Chondrocyte (in vitro differentiated cells): Measurements from ENCODE around the gene LMOD3. TPM values are rescaled to one million over a fixed set of nuclear protein-coding genes. Genes with fewer than 3 reads are reported as not detected.

ENCODE experiments used
- DNase-seq: peaks from one replicate; pipeline ENCODE4 v3.0.0; 2021; ENCODE audit warnings: mixed read lengths, low spot score
- H3K27ac Mint-ChIP-seq: one replicate; pipeline ENCODE4 v1.8.0; 2021; ENCODE audit warnings: mild to moderate bottlenecking, moderate library complexity, mixed read lengths; ENCODE audit not compliant: unreplicated experiment
- H3K27me3 Mint-ChIP-seq: 2 replicates; pipeline ENCODE4 v1.8.0; 2021; ENCODE audit warnings: low read depth, mixed read lengths
- H3K36me3 Mint-ChIP-seq: 2 replicates; pipeline ENCODE4 v1.8.0; 2021; ENCODE audit warnings: low read depth, mixed read lengths
- H3K4me1 Mint-ChIP-seq: 2 replicates; pipeline ENCODE4 v1.8.0; 2021; ENCODE audit warnings: low read depth, mild to moderate bottlenecking, mixed read lengths
- H3K4me3 Mint-ChIP-seq: one replicate; pipeline ENCODE4 v1.8.0; 2021; ENCODE audit warnings: mild to moderate bottlenecking, moderate library complexity, mixed read lengths; ENCODE audit not compliant: unreplicated experiment
- H3K9me3 Mint-ChIP-seq: 2 replicates; pipeline ENCODE4 v1.8.0; 2021; ENCODE audit warnings: low read depth, mixed read lengths
- long read RNA-seq: library from polyadenylated mRNA; stranded (forward); transcript quantifications from one replicate; pipeline ENCODE4 v2.0.0, GENCODE V29; 2021
- total RNA-seq: library from RNA; stranded (reverse); gene quantifications from 3 replicates; pipeline ENCODE4 v1.2.1, GENCODE V29; 2021
- TF ChIP-seq, protein P1 (sequence below): fragments of 200-600 bp; sonication (generic); IDR thresholded peaks from 2 replicates; pipeline ENCODE4 v1.5.0; 2021; ENCODE audit warnings: antibody characterized with exemption, mild to moderate bottlenecking, moderate library complexity

The LMOD3 gene
- total RNA-seq: not detected in 3 replicates
- long read RNA-seq, partial matches to known transcripts: 1 of 1 reads
- long read RNA-seq, other reads (novel, unspliced or antisense): 0 of 1 reads

DNA sequence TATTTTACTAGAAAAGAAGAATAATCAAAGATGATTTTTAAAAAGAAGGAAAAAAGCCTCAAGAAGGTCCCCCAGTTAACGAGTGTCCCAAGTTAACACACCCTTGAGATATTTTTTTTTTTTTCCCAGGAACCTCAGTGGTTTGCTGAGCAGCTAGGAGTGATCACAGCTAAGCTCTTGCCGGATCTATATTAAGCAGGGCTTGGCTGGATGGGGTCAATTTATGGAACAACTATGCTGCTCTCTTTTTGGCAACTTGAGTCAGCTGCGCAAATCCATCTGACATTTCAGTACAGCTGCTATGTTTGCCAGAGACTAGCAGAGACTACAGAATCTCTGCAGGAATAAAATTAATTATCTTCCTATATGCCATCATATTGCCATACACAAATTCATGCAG is at the start of gene LMOD3:
Gene LMOD3 (minus strand): TSS at position 193 of the 400 bp plus-strand sequence. CDS start 209 bp downstream, outside the sequence.
- Mint-ChIP-seq H3K4me1 (peaks cover 5% of the 10 kb centered on the region), H3K27me3 (no peaks in the 10 kb centered on the region), H3K4me3 (peak within 1 kb of the TSS; percentile 15), H3K9me3 (no peaks in the 10 kb centered on the region), H3K36me3 (no peaks in the 10 kb centered on the region), H3K27ac (no peak within 1 kb of the TSS)
- no peak for DNase-seq
- TF ChIP-seq, protein P1, sequence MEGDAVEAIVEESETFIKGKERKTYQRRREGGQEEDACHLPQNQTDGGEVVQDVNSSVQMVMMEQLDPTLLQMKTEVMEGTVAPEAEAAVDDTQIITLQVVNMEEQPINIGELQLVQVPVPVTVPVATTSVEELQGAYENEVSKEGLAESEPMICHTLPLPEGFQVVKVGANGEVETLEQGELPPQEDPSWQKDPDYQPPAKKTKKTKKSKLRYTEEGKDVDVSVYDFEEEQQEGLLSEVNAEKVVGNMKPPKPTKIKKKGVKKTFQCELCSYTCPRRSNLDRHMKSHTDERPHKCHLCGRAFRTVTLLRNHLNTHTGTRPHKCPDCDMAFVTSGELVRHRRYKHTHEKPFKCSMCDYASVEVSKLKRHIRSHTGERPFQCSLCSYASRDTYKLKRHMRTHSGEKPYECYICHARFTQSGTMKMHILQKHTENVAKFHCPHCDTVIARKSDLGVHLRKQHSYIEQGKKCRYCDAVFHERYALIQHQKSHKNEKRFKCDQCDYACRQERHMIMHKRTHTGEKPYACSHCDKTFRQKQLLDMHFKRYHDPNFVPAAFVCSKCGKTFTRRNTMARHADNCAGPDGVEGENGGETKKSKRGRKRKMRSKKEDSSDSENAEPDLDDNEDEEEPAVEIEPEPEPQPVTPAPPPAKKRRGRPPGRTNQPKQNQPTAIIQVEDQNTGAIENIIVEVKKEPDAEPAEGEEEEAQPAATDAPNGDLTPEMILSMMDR: no peak

- TF ChIP-seq, protein P1: no peak
- Mint-ChIP-seq H3K4me1 (peaks cover 11% of the 10 kb centered on the region), H3K27ac (no peak overlapping the region), H3K36me3 (peaks cover 3% of the 10 kb centered on the region), H3K9me3 (no peaks in the 10 kb centered on the region), H3K27me3 (no peaks in the 10 kb centered on the region), H3K4me3 (no peak overlapping the region)
- no peak for DNase-seq
Measured at GRCh38 chr3:69172058-69172457, 49.7 kb upstream of the LMOD3 start.

DNA sequence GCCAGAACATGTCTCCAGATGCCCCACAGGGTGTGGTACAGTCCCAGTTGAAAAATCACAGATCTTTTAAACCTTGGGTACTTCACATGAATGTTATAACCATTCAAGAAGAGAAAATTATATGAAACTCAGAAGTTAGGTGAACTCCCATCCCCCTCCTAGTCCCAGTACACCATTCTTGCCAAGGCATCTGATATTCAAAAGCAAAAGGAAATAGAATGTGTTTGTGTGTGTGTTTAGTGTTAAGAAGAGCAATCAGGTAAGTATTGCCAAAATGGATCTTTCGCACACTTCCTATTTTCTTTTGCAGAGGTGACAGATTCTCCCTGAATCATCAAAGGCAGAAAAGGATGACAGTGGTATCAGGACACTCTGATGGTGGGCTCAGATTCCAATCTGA is 44.1 kb upstream of the LMOD3 start:
- TF ChIP-seq, protein P1: no peak

DNA sequence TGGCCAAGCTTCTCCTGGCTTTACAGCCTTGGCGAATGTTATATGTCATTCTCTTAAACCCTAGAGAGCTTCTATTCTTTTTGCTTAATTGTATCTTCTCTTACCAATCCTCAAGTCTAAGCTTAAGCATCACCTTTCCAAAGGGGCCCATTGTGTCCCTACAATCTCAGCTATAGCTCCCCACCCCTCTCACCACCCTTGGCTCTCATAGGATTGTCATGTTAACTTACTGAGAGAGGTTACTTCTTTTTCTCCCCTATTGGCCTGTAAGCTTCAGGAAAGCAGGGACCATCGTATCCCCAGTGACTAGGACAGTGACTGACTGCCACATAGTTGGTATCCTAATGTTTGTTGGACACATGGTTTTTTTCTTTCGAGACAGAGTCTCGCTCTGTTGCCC is 43.3 kb upstream of the LMOD3 start:
- H3K4me3 Mint-ChIP-seq: no peak overlapping the region
- H3K27ac Mint-ChIP-seq: no peak overlapping the region
- H3K36me3 Mint-ChIP-seq: no peaks in the 10 kb centered on the region
- DNase-seq: no peak
- TF ChIP-seq, protein P1: no peak
- no peaks in the 10 kb centered on the region for H3K4me1 Mint-ChIP-seq
- H3K9me3 Mint-ChIP-seq: no peaks in the 10 kb centered on the region
- no peaks in the 10 kb centered on the region for H3K27me3 Mint-ChIP-seq

More for the DNA sequence above, 44.1 kb upstream of the LMOD3 start:
- no peak for DNase-seq
- peaks cover 2% of the 10 kb centered on the region for H3K36me3 Mint-ChIP-seq
- H3K4me1 Mint-ChIP-seq: no peaks in the 10 kb centered on the region
- no peaks in the 10 kb centered on the region for H3K27me3 Mint-ChIP-seq
- H3K4me3 Mint-ChIP-seq: no peak overlapping the region
- no peaks in the 10 kb centered on the region for H3K9me3 Mint-ChIP-seq
- H3K27ac Mint-ChIP-seq: no peak overlapping the region

DNA sequence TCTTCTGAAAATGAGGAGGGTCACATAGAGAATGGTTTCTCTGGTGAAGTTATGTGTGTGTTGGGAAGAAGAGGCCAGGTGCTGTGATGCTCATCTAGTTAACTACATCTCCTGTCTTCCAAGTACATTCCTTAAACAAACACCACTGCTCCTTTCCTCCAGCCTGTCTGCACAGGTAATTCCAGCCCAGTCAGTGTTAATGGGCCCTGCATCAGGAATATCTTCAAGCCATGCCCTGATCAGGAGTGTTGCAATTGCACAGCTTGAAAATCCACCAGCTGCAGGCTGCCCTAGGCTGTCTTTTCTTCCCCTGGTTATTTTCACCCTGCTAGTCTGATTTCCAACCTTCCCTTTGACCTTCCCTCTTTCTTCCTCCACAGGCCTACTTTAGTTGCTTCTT is 41.9 kb upstream of the LMOD3 start:
- no peak for DNase-seq
- no peaks in the 10 kb centered on the region for H3K4me1 Mint-ChIP-seq
- TF ChIP-seq, protein P1: no peak
- H3K4me3 Mint-ChIP-seq: no peak overlapping the region
- no peak overlapping the region for H3K27ac Mint-ChIP-seq
- no peaks in the 10 kb centered on the region for H3K9me3 Mint-ChIP-seq
- no peaks in the 10 kb centered on the region for H3K27me3 Mint-ChIP-seq
- H3K36me3 Mint-ChIP-seq: no peaks in the 10 kb centered on the region
